Islet of Langerhans (tissue), 1 donor: ENCODE measurements around the gene ADIG.
"Not testable (repeated sequence)": the region's sequence is repeated elsewhere in the genome, so short reads cannot be mapped to it uniquely, and the experiment has no call there.

ENCODE experiments used
- FAIRE-seq: peaks from one replicate; lab custom pipeline; 2011; peaks lifted over from hg19 to GRCh38; lab: Jason Lieb, UNC

ADIG gene

DNA sequence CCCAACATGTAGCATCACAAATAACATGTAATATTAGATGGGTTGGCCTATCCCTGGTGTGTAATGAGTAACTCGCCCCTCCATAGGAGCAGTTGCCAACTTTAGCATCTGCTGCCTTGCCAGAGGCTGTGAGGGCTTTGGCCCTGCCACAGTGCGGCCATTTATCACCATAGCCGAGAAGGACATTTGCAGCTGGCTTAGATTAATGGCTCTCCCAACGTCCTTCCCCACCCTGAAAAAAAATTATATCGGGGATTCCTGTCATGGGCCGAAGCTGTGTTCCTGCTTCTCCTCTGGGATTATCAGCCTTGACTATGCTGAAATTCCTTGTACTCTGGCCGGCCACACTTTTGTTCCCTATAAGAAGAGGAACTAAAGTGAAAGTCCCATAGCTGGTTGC is 7.6 kb upstream of the ADIG start:
- no peak for FAIRE-seq

DNA sequence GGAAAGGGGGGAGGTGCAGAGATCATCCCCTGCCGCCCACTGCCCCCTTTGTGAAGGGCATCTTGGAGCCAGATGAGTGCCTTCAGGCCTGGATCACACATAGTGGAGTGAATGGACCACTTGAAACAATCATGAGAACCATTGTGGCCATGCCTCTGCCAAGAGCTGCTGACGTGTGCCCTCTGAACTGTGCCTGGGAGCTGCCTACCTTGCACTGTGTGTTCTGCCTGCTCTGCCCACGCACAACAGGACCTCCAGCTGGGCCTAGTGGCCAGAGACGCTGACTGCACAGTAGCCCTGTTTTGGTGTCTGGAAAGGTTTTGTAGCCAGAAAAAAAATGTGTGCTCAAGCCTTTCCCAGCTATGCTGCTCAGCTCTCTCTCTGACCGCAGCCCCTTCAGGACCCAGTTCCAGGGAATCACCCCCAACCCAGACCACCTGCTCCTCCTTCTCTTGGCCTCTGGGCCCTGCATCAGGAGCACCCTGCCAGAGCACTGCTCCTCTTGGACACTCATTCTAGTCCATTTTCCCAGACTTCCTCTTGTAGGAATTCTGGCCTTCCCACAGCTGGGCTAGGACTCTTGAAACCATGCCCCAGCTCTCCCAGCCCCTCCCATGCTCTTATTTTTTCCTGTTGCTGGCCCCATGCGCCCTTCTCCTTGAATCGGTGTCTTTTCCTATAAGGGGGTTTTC is 1.6 kb upstream of the ADIG start:
- FAIRE-seq: no peak

DNA sequence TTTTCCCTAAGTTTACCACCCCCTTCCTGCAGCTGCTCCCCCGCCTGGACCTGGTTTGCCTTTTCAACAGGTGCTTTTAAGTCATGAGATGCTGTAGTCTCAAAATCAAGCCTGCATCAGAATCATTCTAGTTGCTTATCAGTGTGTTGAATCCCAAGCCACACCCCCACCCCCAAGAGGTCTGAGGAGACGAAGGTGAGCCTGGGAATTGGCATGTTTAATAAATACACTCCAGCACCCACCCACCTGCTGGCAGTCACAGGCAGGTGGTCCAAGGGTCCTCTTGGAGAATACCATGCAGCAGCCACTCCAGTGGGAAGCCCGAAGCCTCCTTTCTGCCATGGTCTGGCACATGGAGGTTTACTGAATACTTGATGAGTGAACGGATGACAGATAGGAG is 1.1 kb upstream of the ADIG start:
- no peak for FAIRE-seq

DNA sequence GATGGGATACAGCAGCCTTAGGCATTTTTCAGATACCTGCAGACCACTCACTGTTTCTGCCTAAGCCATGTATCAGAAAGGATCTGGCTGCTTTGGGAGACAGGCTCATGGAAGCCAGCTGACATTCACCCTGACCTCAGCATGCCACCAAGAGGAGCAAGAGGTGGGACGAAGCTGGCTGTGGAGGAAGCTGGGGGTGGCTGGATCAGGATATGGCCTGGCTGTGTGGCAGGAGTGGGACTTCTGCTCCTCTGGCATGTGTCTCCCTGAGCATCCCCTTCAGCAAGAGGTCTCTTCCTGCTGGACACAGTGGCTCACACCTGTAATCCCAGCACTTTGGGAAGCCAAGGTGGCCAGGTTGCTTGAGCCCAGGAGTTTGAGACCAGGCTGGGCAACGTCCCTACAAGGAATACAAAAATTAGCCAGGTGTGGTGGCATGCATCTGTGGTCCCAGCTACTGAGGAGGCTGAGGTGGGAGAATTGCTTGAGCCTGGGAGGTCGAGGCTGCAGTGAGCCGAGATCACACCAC is 897 bp downstream of the ADIG start:
- no peak for FAIRE-seq

DNA sequence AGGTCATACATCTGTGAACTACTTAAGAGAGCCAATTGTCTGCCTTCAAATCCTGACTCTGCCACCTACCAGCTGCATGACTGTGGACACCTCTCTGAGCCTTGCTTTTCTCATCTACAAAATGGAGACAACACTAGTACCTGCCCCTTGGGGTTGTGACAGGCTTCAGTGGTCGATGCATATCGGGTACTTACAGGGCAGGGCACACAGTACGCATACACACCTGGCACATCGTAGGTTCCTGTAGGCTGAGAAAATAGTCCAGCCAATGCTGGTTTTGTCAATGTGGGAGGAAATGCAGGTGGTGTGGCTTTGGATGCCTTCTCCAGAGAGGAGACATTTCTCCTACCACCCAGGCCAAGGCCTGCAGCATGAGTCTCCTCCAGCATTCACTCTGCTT is 2.3 kb downstream of the ADIG start:
- FAIRE-seq: no peak

DNA sequence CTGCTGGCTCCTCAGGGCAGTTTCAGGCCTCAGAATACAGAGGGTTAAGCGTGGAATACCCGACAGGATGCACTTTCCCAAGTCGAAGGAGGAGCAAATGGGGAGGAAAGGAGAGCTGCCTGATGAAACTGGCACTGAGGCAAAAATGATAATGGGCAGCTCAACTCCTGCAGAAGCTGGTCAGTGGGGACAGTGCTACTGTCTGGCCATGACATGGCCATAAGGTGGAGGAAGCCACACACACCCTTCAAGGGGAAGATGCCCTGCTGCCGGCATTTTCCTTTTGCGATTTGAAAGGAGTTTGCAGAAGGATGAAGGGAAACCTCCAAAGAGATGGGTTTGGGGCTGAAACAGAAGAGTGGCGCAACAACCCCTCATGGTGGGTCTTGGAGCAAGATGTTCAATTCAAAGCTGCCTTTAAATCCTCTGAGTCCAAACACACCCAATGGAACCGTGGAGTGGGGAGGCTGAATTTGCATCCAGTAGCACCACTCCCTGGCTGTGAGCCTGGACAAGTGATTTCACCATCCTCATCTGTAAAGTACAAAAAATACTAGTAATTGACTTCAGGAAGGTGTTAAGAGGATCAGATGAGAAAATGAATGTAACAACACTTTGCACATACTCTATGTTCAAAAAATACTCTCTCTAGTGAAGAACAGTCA is 3.2 kb downstream of the ADIG start:
- no peak for FAIRE-seq

DNA sequence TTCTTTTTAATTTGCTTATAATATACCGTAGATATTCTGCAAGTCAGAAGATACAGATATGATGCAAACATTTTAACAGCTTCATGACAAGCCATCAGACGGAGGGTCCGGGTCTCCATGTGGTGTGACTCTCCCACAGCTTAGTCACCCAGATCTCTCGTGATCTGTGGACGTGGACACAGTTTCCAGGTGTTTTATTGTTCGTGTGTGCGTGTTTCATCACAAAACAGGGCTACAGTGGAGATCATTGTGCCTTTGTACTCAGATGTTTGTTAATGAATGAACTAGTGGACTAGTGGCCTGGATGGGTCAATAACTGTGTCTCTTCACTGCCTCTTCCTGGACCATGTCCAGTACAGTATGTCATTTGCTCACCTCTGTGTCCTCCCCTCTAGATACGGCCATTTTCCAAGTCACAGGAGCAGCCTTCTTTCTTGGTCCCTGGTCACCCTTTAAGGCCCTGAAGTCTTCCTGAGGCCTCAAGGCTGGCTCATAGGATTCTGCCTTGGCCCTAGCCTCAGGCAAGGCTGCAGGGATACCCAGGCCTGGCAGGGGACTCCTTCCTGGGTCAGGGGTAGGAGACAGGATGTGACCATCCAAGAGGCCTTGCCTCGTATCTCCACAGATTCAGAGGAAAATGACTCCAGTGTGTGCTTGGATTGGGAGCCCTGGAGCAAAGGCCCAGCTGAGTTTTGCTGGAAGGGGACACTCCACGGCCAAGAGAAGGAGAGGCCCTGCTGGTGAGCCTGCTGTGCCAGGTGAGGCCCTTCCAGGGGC is 4.6 kb downstream of the ADIG start:
- no peak for FAIRE-seq

DNA sequence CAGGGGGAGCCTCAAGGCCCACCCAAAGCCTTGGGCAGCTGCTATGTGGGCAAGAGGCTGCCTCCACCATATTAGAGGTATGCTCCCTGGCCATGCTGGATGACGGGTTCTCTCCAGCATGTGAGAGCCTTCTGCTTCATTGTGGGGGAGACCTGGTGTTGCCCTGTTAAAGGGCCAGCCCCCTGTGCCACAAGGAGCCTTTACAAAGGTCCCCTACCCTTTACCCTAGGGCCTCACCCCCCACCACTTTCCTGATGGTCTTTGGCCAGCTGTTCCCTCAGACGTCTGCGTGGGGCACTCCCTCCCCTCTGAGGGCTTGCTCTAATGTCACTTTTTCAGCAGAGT is 5.2 kb downstream of the ADIG start:
- no peak for FAIRE-seq

DNA sequence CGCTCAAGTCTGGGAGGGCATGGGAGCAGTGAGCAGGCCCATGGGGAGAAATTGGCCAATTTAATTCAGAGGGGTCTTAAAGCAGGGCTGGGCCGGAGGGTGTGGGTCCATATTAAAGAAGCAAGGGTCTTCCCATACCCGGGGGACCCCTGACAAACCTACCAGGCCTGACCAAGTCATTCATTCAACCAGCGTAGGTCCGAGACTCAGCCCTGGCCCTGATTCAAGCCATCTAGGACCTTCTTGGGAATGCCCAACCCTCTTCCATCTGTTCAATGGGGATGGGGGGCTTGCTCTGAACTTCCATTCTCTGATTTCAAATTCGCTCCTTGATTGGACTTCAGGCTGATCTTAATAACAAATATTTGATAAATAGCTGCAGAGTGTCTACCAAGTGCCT is 7.3 kb downstream of the ADIG start:
- no peak for FAIRE-seq

DNA sequence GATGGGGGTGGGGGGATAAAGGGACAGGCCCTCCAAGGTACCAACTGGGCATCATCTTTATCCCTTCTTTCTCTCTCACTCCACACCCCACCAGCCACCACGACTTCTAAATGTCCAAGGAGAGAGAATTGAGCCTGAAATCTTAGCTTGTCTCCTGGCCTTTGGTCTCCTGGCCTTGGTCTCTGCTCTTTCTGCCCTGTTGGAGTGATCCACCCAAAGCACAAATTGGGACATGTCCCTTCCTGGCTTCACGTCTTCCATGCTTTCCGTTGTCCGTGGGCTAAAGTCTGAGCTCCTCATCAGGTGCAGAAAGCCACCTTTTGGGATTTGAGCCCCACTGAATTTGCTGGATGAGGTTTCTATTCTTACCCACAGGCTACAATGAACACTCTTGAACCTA is 8.4 kb downstream of the ADIG start:
- no peak for FAIRE-seq

DNA sequence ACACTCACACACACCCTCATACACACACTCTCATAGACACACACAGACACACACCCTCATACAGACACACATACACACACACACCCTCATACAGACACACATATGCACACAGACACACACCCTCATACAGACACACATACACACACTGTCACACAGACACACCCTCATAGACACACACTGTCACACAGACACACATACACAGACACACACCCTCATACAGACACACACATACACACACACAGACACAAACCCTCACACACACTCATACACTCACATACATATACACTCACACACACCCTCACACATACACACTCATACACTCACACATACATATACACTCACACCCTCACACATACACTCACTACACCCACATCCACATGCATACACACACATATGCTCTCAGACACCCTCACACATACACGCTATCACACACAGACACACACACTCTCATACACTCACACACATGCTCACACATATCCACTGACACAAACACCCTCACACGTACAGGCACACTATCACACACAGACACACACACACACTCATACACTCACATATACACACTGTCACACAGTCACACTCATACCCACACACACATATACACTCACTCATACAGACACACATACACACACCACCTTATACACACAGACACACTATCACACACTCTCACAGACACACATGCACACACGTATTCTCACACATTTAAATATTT is 9.1 kb downstream of the ADIG start:
- no peak for FAIRE-seq

DNA sequence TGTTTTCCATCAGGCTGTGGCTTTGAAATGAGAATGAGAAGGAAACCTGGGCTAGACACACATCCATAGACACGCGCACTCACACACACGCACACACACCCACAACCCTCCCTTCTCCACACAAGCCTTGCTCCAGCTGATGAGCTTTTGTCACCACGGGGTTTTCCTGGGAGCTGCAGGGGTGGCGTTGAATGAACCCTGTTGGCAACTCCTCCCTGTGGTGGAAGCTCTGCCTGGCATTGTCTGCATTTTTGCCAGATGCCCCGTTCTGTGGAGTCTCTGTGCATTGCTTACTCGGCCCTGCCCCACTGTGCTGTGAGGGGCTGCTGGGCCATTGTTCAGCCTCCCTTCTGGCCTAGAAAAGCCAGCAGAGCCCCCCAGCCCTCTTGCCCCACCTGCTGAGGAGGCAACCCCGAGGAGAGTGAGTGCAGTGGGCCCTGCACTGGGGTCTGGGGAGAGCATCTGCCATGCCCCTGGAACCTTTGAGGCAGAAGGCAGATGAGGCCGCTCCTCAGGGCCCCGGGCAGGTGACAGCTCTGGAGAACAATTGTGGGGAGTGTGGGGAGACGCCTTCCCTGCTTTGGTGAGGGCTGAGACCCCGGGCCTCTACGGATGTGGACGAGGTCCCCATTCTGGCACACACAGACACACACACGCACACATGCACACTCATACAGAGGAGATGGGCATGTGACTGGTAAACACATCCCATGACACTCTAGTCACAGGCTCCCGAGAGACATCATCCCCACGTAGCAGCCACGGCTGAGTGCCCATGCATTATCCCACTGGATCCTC is 9.9 kb downstream of the ADIG start:
- no peak for FAIRE-seq

DNA sequence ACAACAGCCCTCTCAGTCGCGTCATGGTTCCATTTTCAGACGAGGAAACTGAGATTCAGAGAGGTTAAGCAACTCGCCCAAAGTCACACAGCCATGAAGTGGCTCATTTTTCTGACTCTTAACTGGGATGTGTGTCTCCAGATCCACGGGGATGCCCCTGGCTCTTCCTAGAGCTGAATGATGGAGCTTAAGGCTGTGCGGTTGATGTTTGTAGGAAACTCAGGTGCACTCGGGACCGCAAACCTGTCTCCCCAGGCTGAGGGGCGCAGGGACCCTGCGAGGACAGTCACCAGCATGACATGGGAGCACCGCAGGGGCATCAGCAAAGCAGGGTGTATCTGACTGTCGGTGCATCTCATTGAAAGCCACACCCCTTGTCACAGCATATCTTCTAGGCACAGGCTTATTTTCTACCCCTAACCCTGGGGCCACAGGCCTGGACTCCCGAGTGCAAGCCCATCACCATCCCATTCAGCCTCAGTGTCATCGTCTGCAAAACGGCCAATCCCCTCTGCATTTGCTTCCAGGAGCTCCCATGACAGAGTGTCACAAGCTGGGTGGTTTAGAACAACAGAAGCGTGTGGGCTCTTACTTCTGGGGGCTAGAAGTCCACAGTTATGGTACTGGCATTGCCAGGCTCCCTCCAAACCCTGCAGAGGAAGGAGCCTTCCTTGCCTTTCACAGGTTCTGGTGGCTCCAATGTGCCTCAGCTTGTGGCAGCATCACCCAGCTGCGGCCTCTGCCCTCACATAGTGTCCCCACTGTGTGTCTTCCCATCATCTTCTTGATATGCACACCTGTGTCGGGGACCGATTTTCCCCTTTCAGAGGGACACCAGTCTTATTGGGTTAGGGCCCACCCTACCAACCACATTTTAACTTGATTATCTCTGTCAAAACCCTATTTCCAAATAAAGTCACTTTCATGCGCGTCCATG is 10.7 kb downstream of the ADIG start:
- FAIRE-seq: no peak

DNA sequence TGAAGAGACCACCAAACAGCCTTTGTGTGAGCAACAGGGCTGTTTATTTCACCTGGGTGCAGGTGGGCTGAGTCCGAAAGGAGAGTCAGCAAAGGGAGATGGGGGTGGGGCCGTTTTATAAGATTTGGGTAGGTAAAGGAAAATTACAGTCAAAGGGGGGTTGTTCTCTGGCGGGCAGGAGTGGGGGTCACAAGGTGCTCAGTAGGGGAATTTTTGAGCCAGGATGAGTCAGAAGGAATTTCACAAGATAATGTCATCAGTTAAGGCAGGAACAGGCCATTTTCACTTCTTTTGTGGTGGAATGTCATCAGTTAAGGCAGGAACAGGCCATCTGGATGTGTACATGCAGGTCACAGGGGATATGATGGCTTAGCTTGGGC is 11.4 kb downstream of the ADIG start:
- not testable (repeated sequence) for FAIRE-seq

DNA sequence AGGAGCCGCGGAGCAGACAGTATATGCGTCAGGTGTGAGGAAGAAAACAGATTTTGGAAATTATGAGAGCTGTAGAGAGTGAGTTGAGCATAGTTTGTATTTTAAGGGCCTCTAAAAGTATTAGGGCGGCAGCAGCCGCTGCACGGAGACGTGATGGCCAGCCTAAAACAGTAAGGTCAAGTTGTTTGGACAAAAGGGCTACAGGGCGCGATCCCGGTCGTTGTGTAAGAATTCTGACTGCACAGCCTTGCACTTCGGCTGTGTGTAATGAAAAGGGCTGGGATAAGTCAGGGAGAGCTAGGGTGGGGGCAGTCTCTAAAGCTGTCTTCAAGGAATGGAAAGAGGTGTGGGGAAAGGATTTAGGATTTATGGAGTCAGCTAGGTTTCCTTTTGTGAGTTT is 13.3 kb downstream of the ADIG start:
- not testable (repeated sequence) for FAIRE-seq

DNA sequence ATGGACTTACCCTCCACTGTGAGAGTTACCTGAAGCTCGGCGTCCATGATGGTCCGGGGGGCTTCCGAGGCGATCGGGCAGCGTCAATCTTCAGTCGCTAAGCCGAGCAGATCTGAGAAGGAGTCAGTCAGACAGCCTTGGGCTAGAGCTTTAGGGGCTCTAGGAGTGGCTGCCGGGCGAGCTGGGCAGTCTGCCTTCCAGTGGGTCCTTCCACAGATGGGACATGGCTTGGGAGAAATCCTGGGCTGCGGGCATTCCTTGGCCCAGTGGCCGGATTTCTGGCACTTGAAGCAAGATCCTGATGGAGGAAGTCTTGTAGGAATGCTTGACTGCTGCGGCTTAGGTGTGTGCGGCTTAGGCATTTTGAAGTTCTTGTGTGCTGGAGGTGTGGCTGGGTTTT is 14.9 kb downstream of the ADIG start:
- FAIRE-seq: not testable (repeated sequence)

DNA sequence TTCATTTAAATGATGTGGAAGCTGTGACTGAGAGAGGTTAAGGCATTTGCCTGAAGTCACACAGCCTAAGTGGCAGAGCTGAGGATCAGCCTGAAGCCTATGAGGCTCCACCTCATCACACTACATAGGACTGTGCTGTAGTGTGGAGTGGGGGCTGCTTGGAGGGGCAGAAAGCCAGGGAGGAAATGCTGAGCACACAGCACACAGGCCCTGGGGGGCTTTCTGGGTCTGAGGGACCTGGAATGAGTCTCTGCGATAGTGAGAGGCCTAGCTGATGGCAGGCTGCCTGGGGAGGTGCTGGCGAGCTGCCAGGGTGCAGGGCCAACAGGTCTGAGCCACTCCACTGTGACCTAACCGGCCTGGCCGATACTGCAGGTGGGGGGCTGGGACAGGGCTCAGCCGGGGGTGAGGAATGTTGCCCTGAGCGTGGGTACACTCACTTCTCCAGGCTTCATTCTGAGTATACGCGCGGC is 18.4 kb downstream of the ADIG start:
- FAIRE-seq: no peak

DNA sequence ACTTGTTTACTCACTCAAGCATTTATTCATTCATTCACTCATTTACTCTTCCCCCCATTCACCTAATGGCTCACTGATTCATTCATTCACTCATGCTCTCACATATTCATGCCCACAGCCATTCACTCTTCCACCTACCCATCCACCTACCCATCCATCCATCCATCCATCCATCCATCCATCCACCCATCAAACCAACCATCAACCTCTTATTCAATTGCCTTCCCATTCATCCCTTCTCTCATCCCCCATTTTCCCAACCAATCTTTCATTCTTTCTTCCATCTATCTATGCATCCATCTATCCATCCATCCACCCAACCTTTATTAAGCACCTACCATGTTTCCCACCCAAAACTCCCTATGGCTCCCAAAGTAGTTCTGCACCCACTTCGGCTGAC is 19.1 kb downstream of the ADIG start:
- FAIRE-seq: no peak

DNA sequence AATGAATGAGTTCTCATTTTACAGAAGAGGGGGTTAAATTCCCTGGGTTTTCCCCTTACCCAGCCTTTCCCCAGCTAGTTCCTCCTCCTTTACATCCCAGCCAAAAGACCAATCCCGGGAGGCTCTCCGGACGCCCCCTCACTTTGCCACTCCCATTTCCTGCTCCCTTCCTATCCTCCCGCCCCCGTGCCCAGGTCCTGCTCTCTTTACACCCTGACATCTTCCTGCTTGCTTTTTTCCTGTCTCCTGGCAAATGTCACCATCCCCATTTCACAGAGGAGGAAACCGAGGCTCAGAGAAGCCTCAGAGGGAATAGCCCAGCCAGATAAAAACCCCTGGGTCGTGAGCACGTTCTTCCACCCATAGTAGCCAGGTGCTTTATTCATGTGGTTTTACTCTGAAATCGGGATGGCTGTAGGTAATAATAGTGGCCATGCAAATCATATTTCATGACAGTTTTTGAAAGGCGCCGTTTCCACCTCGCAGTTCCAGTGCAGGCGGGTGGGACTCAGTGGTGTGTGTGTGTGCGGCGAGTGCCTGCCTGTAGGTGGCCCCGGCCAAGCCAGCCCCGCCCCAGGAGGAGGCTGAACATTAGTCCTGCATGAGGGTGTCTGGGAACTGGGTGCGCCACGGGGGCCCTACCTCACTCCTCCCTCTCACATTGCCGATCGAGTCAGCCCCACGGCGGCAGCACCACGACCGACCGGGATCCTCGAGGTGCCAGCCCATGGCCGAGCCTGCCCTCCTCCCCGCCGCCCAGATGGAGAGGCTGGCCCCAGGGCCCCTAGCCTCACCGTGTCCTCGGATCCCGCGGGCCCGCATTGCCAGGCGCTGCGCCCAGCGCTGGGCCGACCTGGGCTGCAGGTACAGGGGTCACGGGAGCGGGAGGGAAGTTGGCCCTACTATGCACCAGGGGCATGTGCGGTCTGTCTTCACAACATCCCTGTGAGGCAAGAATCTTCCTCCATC is 20.5 kb downstream of the ADIG start, which contains the start of gene ARHGAP40:
TSS of gene ARHGAP40 (plus strand) at position 594 of the 969 bp plus-strand sequence.
- FAIRE-seq: no peak
